ENCODE data around the gene SIMC1. TPM values are rescaled to one million over a fixed set of nuclear protein-coding genes. Genes with fewer than 3 reads are reported as not detected.

Gene SIMC1
- polyA plus RNA-seq, 2 of the 4 experiments (the other 2 are of a cell fraction), result 9.2 to 9.5 TPM

DNA sequence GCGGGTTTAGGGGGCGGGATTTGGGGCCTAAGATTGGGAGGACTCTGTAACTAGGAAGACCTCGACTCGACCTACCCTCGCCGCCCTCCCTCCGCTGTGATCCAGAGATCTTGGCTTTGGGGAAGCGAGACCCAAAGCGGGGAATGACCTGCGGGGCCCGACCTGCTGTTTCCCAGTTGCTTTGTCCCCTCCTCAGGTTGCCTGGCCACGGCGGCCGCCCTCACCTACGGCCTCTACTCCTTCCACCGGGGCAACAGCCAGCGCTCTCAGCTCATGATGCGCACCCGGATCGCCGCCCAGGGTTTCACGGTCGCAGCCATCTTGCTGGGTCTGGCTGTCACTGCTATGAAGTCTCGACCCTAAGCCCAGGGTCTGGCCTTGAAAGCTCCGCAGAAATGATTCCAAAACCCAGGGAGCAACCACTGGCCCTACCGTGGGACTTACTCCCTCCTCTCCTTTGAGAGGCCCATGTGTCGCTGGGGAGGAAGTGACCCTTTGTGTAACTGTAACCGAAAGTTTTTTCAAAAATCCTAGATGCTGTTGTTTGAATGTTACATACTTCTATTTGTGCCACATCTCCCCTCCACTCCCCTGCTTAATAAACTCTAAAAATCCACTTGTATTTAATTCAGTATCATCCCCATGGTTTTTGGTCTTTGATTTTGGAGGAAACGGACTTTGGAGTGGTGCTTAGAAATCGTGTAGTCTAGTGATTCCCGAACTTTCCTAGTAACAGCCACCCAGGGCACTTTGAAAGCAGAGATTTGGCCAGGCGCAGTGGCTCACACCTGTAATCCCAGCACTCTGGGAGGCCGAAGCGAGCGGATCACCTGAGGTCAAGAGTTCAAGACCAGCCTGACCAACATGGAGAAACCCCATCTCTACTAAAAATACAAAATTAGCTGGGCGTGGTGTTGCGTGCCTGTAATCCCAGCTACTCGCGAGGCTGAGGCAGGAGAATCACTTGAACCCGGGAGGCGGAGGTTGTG is 151.2 kb downstream of the SIMC1 start:
- peaks cover 16% of the 10 kb centered on the region for H3K4me1 ChIP-seq
- CTCF ChIA-PET, result interaction anchor here (0.6 kb wide), 1 partner anchor 216 kb away, joined by 3 read pairs; no protein-coding TSS in a partner anchor
- TF ChIP-seq, protein P1, sequence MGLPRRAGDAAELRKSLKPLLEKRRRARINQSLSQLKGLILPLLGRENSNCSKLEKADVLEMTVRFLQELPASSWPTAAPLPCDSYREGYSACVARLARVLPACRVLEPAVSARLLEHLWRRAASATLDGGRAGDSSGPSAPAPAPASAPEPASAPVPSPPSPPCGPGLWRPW (IDR thresholded peaks at IDR 0.05), result no peak
- TF ChIP-seq KDM1A (IDR thresholded peaks at IDR 0.05; ENCODE audit: low read depth) (no peak), FOSB (CRISPR knock-in tag; IDR thresholded peaks at IDR 0.05) (no peak), ZFP36 (IDR thresholded peaks at IDR 0.05; ENCODE audit: borderline replicate concordance, partially characterized antibody) (no peak), EP300 (IDR thresholded peaks at IDR 0.05) (no peak), MAZ (IDR thresholded peaks at IDR 0.05; ENCODE audit: borderline replicate concordance, low read depth, low read length) (no peak), EHMT2 (IDR thresholded peaks at IDR 0.05; ENCODE audit: low read depth) (no peak), CHD4 (IDR thresholded peaks at IDR 0.05; ENCODE audit: borderline replicate concordance) (no peak), HOXB5 (CRISPR knock-in tag; IDR thresholded peaks at IDR 0.05) (no peak; the same call in 1 of the 2 replicates), POLR2A (IDR thresholded peaks at IDR 0.05; ENCODE audit: low read length) (peak; percentile 69), ZSCAN20 (CRISPR knock-in tag; IDR thresholded peaks at IDR 0.05) (no peak), JUN (IDR thresholded peaks at IDR 0.05) (peak in 1 of 2 experiments; percentile 16; a peak in 3 of 5 replicates), FOSL2 (IDR thresholded peaks at IDR 0.05) (no peak), FOSL2 (CRISPR knock-in tag; IDR thresholded peaks at IDR 0.05) (no peak)
- TF ChIP-seq, protein P2, sequence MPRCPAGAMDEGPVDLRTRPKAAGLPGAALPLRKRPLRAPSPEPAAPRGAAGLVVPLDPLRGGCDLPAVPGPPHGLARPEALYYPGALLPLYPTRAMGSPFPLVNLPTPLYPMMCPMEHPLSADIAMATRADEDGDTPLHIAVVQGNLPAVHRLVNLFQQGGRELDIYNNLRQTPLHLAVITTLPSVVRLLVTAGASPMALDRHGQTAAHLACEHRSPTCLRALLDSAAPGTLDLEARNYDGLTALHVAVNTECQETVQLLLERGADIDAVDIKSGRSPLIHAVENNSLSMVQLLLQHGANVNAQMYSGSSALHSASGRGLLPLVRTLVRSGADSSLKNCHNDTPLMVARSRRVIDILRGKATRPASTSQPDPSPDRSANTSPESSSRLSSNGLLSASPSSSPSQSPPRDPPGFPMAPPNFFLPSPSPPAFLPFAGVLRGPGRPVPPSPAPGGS (IDR thresholded peaks at IDR 0.05), result peak; percentile 45; the same call in 1 of the 3 replicates
- POLR2A ChIA-PET, result interaction anchor here (0.7 to 1.8 kb wide), 3 partner anchors 17 to 149 kb away, joined by 3 to 6 read pairs (median 5); partner anchors contain the start of gene FAF2
- peak overlapping the region; percentile 73 for H3K4me3 ChIP-seq
- FAIRE-seq, result no peak
- H3K27ac ChIP-seq, result peak overlapping the region; percentile 89 to 94
- 33% methylated on average over 36 of the region's 41 CpGs for WGBS (ENCODE audit: missing lambda C conversion rate)
- H3K4me2 ChIP-seq, result peak overlapping the region; percentile 89
- ATAC-seq, result peak; percentile 73 to 74
- no peak for DNase-seq (ENCODE audit: low read depth in 1 of 2, low spot score in 1 of 2)
- H3K9me3 ChIP-seq, result no peaks in the 10 kb centered on the region

DNA sequence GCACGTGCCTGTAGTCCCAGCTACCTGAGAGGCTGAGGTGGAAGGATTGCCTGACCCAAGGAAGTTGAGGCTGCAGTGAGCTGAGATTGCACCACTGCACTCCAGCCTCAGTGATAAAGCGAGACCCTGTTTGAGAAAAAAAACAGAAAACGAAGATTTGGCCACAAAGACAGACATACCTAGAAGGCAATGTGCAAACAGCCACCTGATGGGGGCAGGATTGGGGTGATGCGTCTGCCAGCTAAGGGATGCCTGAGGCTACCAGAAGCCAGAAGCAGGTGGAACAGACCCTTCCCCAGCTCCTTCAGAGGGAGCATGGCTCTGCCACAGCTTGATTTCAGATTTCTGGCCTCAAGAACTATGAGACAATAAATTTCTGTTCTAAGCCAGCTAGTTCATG is 153.3 kb downstream of the SIMC1 start:
- H3K4me1 ChIP-seq, result peaks cover 14% of the 10 kb centered on the region
- H3K4me3 ChIP-seq, result no peak overlapping the region
- 93% methylated on average over 4 of the region's 4 CpGs for WGBS (ENCODE audit: missing lambda C conversion rate)
- ATAC-seq (no peak), DNase-seq (ENCODE audit: low read depth in 1 of 2, low spot score in 1 of 2) (no peak), FAIRE-seq (no peak)
- CTCF ChIA-PET, result interaction anchor here (1.0 to 2.5 kb wide), 5 partner anchors 8 to 187 kb away, joined by 3 to 9 read pairs (median 3); no protein-coding TSS in a partner anchor
- H3K9me3 ChIP-seq, result no peaks in the 10 kb centered on the region
- POLR2A ChIA-PET, result interaction anchor here (1.7 kb wide), 1 partner anchor 152 kb away, joined by 4 read pairs; no protein-coding TSS in a partner anchor
- no peak overlapping the region for H3K4me2 ChIP-seq
- H3K27ac ChIP-seq, result no peak overlapping the region
- TF ChIP-seq, protein P3, sequence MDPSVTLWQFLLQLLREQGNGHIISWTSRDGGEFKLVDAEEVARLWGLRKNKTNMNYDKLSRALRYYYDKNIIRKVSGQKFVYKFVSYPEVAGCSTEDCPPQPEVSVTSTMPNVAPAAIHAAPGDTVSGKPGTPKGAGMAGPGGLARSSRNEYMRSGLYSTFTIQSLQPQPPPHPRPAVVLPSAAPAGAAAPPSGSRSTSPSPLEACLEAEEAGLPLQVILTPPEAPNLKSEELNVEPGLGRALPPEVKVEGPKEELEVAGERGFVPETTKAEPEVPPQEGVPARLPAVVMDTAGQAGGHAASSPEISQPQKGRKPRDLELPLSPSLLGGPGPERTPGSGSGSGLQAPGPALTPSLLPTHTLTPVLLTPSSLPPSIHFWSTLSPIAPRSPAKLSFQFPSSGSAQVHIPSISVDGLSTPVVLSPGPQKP (IDR thresholded peaks at IDR 0.05; ENCODE audit: low read depth, low read length), result no peak
- no peak for TF ChIP-seq HOXB5 (CRISPR knock-in tag; IDR thresholded peaks at IDR 0.05)
- TF ChIP-seq FOXS1 (CRISPR knock-in tag; IDR thresholded peaks at IDR 0.05), result no peak
- TF ChIP-seq HOXA7 (CRISPR knock-in tag; IDR thresholded peaks at IDR 0.05), result no peak
- TF ChIP-seq EP300 (IDR thresholded peaks at IDR 0.05), result no peak
- TF ChIP-seq NFE2L2 (conservative IDR thresholded peaks at IDR 0.05; ENCODE audit: low read length), result no peak
- TF ChIP-seq FOSL2 (IDR thresholded peaks at IDR 0.05), result no peak
- no peak for TF ChIP-seq FOSL2 (CRISPR knock-in tag; IDR thresholded peaks at IDR 0.05)
- TF ChIP-seq RFX5 (IDR thresholded peaks at IDR 0.05), result no peak
